Caco-2 (cell line): ENCODE measurements around the gene PRSS22. TPM values are rescaled to one million over a fixed set of nuclear protein-coding genes. Genes with fewer than 3 reads are reported as not detected.
A peak's percentile ranks its signal among the peaks of the same experiment; 100 is the strongest.

Experiments
- BruUV-seq: library from RNA; stranded (reverse); fragments of 400-500 nt; replicated peaks from 2 replicates; lab custom pipeline; 2021; lab: Mats Ljungman, UMichigan
- CTCF ChIA-PET: fragments of 300-600 bp; sonication (Branson Sonifier 250); formaldehyde crosslinking; loops from one replicate; lab custom pipeline; 2022; ENCODE audit warnings: antibody characterized with exemption; lab: Charles Lee
- POLR2A ChIA-PET: fragments of 300-600 bp; sonication (Branson Sonifier 250); formaldehyde crosslinking; loops from one replicate; lab custom pipeline; 2022; ENCODE audit warnings: antibody characterized with exemption; lab: Charles Lee
- DNase-seq, 2 experiments: peaks; one replicate each; pipeline versions ENCODE4 v3.0.0 to v3.0.0-alpha.2; 2020 to 2022
- H3K27me3 ChIP-seq: replicated peaks from 2 replicates; pipeline ENCODE4 v1.6.0; 2011; ENCODE audit warnings: low read length; ENCODE audit not compliant: control insufficient read depth, insufficient read depth
- H3K36me3 ChIP-seq: 2 replicates; pipeline ENCODE4 v1.5.1; 2011; ENCODE audit warnings: low read length; ENCODE audit not compliant: control insufficient read depth, insufficient read depth
- H3K4me1 ChIP-seq: fragments of 250-450 bp; sonication (Bioruptor Pico); 2 replicates; pipeline ENCODE4 v1.5.1; 2020; ENCODE audit warnings: mild to moderate bottlenecking
- H3K4me3 ChIP-seq: 2 replicates; pipeline ENCODE4 v1.5.1; 2011; ENCODE audit warnings: low read depth, mild to moderate bottlenecking, control low read depth, low read length
- H3K9me3 ChIP-seq: fragments of 250-450 bp; sonication (Bioruptor Pico); 2 replicates; pipeline ENCODE4 v1.5.1; 2020; ENCODE audit warnings: mild to moderate bottlenecking, moderate library complexity
- H3K27ac Mint-ChIP-seq: one replicate; pipeline ENCODE4 v1.8.0; 2022; ENCODE audit warnings: mixed read lengths; ENCODE audit not compliant: unreplicated experiment
- H3K27me3 Mint-ChIP-seq: one replicate; pipeline ENCODE4 v1.8.0; 2022; ENCODE audit warnings: mixed read lengths; ENCODE audit not compliant: insufficient read depth, unreplicated experiment
- H3K36me3 Mint-ChIP-seq: one replicate; pipeline ENCODE4 v1.8.0; 2022; ENCODE audit warnings: mild to moderate bottlenecking, mixed read lengths; ENCODE audit not compliant: insufficient read depth, unreplicated experiment
- H3K4me1 Mint-ChIP-seq: one replicate; pipeline ENCODE4 v1.8.0; 2022; ENCODE audit warnings: low read depth, mixed read lengths; ENCODE audit not compliant: unreplicated experiment
- H3K4me3 Mint-ChIP-seq: one replicate; pipeline ENCODE4 v1.8.0; 2022; ENCODE audit warnings: mild to moderate bottlenecking, moderate library complexity, mixed read lengths; ENCODE audit not compliant: unreplicated experiment
- H3K9me3 Mint-ChIP-seq: one replicate; pipeline ENCODE4 v1.8.0; 2022; ENCODE audit warnings: mixed read lengths; ENCODE audit not compliant: unreplicated experiment
- CTCF ChIP-seq, 2 experiments: fragments of 200-600 bp in 1 of 2; IDR thresholded peaks; 1 replicate in 1 of 2; 2 replicates in 1 of 2; pipeline versions ENCODE4 v1.5.1 to v1.8.0; 2011 to 2022; ENCODE audit warnings: antibody characterized with exemption in 1 of 2, control low read depth in 1 of 2, inconsistent platforms in 1 of 2, low read depth in 1 of 2, low read length in 1 of 2, mild to moderate bottlenecking in 1 of 2, moderate library complexity in 1 of 2; ENCODE audit not compliant: insufficient read depth in 1 of 2, severe bottlenecking in 1 of 2, unreplicated experiment in 1 of 2
- intact Hi-C: fragments of 100-400 bp; cut with micrococcal nuclease; formaldehyde crosslinking; loops from one replicate; pipeline ENCODE4 v1.10.0; 2022; ENCODE audit not compliant: unreplicated experiment
- total RNA-seq: library from RNA; stranded (reverse); gene quantifications from 2 replicates; pipeline ENCODE4 v1.2.3, GENCODE V29; 2022

The PRSS22 gene
- total RNA-seq, 1 experiment from 2014 or later, result 131 TPM

GRCh38 chr16:2835638-2836493 lies 22.1 kb downstream of the PRSS22 start:
- no TSS peak for BruUV-seq
- Mint-ChIP-seq H3K36me3 (peaks cover 6% of the 10 kb centered on the region), H3K27me3 (no peaks in the 10 kb centered on the region), H3K4me1 (peaks cover 25% of the 10 kb centered on the region), H3K4me3 (peak overlapping the region; percentile 49), H3K27ac (peak overlapping the region; percentile 93), H3K9me3 (no peaks in the 10 kb centered on the region)
- ChIA-PET CTCF (interaction anchor here (0.6 kb wide), 1 partner anchor 32 kb away, joined by 3 read pairs; no protein-coding TSS in a partner anchor), POLR2A (no interaction called here)
- H3K4me1 ChIP-seq, result peaks cover 20% of the 10 kb centered on the region
- TF ChIP-seq CTCF (IDR thresholded peaks at IDR 0.05; ENCODE audit: insufficient read depth in 1 of 2, low read depth in 1 of 2, low read length in 1 of 2, severe bottlenecking in 1 of 2, unreplicated experiment in 1 of 2), result no peak
- H3K36me3 ChIP-seq, result no peaks in the 10 kb centered on the region
- H3K9me3 ChIP-seq, result no peaks in the 10 kb centered on the region
- H3K4me3 ChIP-seq, result no peak overlapping the region
- H3K27me3 ChIP-seq, result no peaks in the 10 kb centered on the region
- intact Hi-C loops, result loop anchor here (1.0 to 5.0 kb wide), 2 partner anchors 10 to 39 kb away; partner anchors contain the start of gene PRSS41
- DNase-seq, result peak; percentile 65 to 78

- Mint-ChIP-seq H3K4me3 (no peak overlapping the region), H3K27ac (peak overlapping the region; percentile 93), H3K27me3 (no peaks in the 10 kb centered on the region), H3K9me3 (no peaks in the 10 kb centered on the region), H3K36me3 (peaks cover 6% of the 10 kb centered on the region), H3K4me1 (peaks cover 25% of the 10 kb centered on the region)
- intact Hi-C loops, result loop anchor here (5.0 kb wide), 1 partner anchor 38 kb away; the partner anchor contains the start of gene PRSS41
- Histone ChIP-seq H3K9me3 (no peaks in the 10 kb centered on the region), H3K36me3 (no peaks in the 10 kb centered on the region), H3K27me3 (no peaks in the 10 kb centered on the region), H3K4me1 (peaks cover 20% of the 10 kb centered on the region), H3K4me3 (no peak overlapping the region)
- no peak for TF ChIP-seq CTCF (IDR thresholded peaks at IDR 0.05; ENCODE audit: insufficient read depth in 1 of 2, low read depth in 1 of 2, low read length in 1 of 2, severe bottlenecking in 1 of 2, unreplicated experiment in 1 of 2)
- no TSS peak for BruUV-seq
- DNase-seq, result no peak
- POLR2A ChIA-PET, result no interaction called here
- CTCF ChIA-PET, result no interaction called here
These were observed 23.0 kb downstream of the PRSS22 start for GRCh38 chr16:2834968-2835367.

- Mint-ChIP-seq H3K9me3 (no peaks in the 10 kb centered on the region), H3K27me3 (no peaks in the 10 kb centered on the region), H3K4me3 (no peak overlapping the region), H3K27ac (no peak overlapping the region), H3K4me1 (peaks cover 25% of the 10 kb centered on the region), H3K36me3 (peaks cover 6% of the 10 kb centered on the region)
- Histone ChIP-seq H3K4me3 (no peak overlapping the region), H3K36me3 (no peaks in the 10 kb centered on the region), H3K4me1 (peaks cover 16% of the 10 kb centered on the region), H3K9me3 (no peaks in the 10 kb centered on the region), H3K27me3 (no peaks in the 10 kb centered on the region)
- intact Hi-C loops, result no loop called here
- ChIA-PET POLR2A (no interaction called here), CTCF (no interaction called here)
- TF ChIP-seq CTCF (IDR thresholded peaks at IDR 0.05; ENCODE audit: insufficient read depth in 1 of 2, low read depth in 1 of 2, low read length in 1 of 2, severe bottlenecking in 1 of 2, unreplicated experiment in 1 of 2), result no peak
- DNase-seq, result no peak
- BruUV-seq, result no TSS peak
These were observed 24.2 kb downstream of the PRSS22 start for GRCh38 chr16:2833776-2834175.
